ACC112 (cell line): ENCODE results near the gene RILPL1.
"Not testable (repeated sequence)": the region's sequence is repeated elsewhere in the genome, so short reads cannot be mapped to it uniquely, and the experiment has no call there.

Experiments
- H2AFZ ChIP-seq: fragments of 200-600 bp; sonication (generic); one replicate; pipeline ENCODE4 v1.6.0; 2017; ENCODE audit warnings: antibody characterized with exemption, low read length; ENCODE audit not compliant: unreplicated experiment
- H3K27ac ChIP-seq: fragments of 200-600 bp; sonication (generic); 2 replicates; pipeline ENCODE4 v1.5.1; 2014; ENCODE audit warnings: low read depth, mild to moderate bottlenecking, antibody characterized with exemption, low read length, moderate library complexity
- H3K27me3 ChIP-seq: fragments of 200-600 bp; sonication (generic); 2 replicates; pipeline ENCODE4 v1.6.1; 2014; ENCODE audit warnings: mild to moderate bottlenecking, antibody characterized with exemption, low read length, moderate library complexity, mixed read lengths; ENCODE audit not compliant: insufficient read depth
- H3K36me3 ChIP-seq: fragments of 200-600 bp; sonication (generic); 2 replicates; pipeline ENCODE4 v1.6.1; 2016; ENCODE audit warnings: mild to moderate bottlenecking, antibody characterized with exemption, low read length, moderate library complexity, mixed read lengths; ENCODE audit not compliant: insufficient read depth
- H3K4me1 ChIP-seq: fragments of 200-600 bp; sonication (generic); one replicate; pipeline ENCODE4 v1.6.1; 2016; ENCODE audit warnings: low read length, mixed read lengths; ENCODE audit not compliant: insufficient read depth, unreplicated experiment, control insufficient read depth
- H3K4me3 ChIP-seq: fragments of 200-600 bp; sonication (generic); 2 replicates; pipeline ENCODE4 v1.5.1; 2014; ENCODE audit warnings: mild to moderate bottlenecking, low read depth, low read length
- H3K79me2 ChIP-seq: fragments of 200-600 bp; sonication (generic); one replicate; pipeline ENCODE4 v1.6.0; 2016; ENCODE audit warnings: low read length; ENCODE audit not compliant: control insufficient read depth, unreplicated experiment, insufficient read depth

Gene RILPL1

DNA sequence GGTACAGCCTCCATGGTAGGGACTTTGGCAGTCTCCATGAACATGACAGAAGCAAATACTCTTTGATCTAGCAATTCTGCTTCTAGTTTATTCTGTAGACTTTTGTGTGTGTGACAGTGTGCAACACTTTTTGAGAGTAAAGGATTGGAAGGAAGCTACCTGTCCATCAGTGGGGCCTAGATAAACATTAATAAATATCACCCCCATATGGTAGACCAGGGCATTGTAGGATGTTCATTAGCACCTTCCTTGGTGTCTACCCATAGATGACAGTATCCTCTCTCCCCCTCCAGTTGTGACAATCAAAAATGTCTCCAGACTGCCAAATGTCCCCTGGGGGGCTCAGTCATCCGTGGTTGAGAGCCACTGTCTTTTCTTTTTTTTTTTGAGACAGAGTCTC is 64.7 kb downstream of the RILPL1 start:
- H3K27me3 ChIP-seq, result no peaks in the 10 kb centered on the region
- H3K36me3 ChIP-seq, result peaks cover 9% of the 10 kb centered on the region; the same call in 1 of the 2 replicates
- H2AFZ ChIP-seq, result no peak overlapping the region
- no peak overlapping the region for H3K4me3 ChIP-seq
- H3K79me2 ChIP-seq, result no peaks in the 10 kb centered on the region
- H3K27ac ChIP-seq, result no peak overlapping the region
- H3K4me1 ChIP-seq, result peaks cover 16% of the 10 kb centered on the region

- H3K27ac ChIP-seq, result no peak overlapping the region
Measured at GRCh38 chr12:123465084-123465483, 68.4 kb downstream of the RILPL1 start.

DNA sequence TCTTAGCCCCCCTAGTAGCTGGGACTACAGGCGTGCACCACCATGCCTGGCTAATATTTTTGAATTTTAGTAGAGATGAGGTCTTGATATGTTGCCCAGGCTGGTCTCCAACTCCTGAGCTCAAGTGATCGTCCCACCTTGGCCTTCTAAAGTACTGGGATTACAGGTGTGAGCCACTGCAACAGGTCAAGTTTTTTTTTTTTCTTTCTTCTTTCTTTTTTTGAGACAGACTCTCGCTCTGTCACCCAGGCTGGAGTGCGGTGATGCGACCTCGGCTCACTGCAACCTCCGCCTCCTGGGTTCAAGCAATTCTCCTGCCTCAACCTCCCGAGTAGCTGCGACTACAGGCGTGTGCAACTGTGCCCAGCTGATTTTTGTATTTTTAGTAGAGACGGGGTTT is 70.3 kb downstream of the RILPL1 start:
- H3K4me3 ChIP-seq, H2AFZ ChIP-seq, H3K4me1 ChIP-seq, H3K36me3 ChIP-seq, H3K27ac ChIP-seq, H3K27me3 ChIP-seq: not testable (repeated sequence)
- H3K79me2 ChIP-seq, result peaks cover 29% of the 10 kb centered on the region

More at GRCh38 chr12:123465084-123465483, 68.4 kb downstream of the RILPL1 start:
- H3K27me3 ChIP-seq, result no peaks in the 10 kb centered on the region
- no peaks in the 10 kb centered on the region for H3K4me1 ChIP-seq
- H3K4me3 ChIP-seq, result no peak overlapping the region
- no peaks in the 10 kb centered on the region for H3K36me3 ChIP-seq
- peaks cover 19% of the 10 kb centered on the region for H3K79me2 ChIP-seq
- H2AFZ ChIP-seq, result no peak overlapping the region

DNA sequence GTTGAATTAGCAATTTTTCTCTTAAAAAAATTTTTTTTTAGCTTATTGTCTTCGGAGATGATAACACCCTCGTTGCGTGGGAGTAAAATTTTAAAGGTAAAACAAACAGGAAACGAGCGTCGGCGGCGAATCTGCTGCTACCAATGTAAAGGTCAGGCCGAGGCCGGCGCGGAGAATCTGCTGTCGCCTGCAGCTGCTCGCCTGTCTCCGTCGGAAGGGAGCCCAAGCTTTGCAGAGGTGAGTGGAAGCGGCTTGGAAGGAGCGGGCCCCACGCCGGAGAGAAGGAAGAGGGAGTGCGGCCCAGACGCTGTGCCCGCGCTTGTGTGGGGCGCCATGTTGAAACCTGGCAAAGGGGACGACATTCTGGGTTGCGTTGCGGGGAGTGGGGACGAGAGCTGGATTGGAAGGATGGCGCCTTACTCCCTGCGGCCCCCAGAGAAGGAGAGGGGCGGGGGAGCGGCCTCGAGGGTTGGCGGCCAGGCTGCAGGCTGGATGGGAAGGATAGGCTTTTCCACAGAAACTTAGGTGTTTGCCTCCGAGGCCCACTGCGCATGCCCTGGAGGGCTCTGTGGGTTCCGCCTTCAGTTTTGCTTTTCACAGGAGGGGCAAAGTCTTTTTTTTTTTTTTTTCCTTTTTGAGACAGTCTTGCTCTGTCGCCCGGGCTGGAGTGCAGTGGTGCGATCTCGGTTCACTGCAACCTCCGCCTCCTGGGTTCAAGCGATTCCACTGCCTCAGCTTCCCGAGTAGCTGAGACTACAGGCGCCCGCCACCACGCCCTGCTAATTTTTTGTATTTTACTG is 75.3 kb downstream of the RILPL1 start, which contains the start of gene SNRNP35:
TSS of gene SNRNP35 (plus strand) at position 160 of the 800 bp plus-strand sequence. CDS start 7,402 bp downstream, outside the sequence.
- Histone ChIP-seq H3K4me1 (peaks cover 3% of the 10 kb centered on the region), H2AFZ (peak within 1 kb of the TSS; percentile 99), H3K4me3 (peak within 1 kb of the TSS; percentile 98), H3K27me3 (no peaks in the 10 kb centered on the region), H3K36me3 (no peaks in the 10 kb centered on the region), H3K79me2 (peaks cover 27% of the 10 kb centered on the region), H3K27ac (peak within 1 kb of the TSS; percentile 99)

GRCh38 chr12:123453165-123453564 is 80.4 kb downstream of the RILPL1 start:
- Histone ChIP-seq H3K4me3 (no peak overlapping the region), H2AFZ (no peak overlapping the region), H3K27me3 (no peaks in the 10 kb centered on the region), H3K36me3 (no peaks in the 10 kb centered on the region), H3K27ac (no peak overlapping the region), H3K4me1 (no peaks in the 10 kb centered on the region), H3K79me2 (no peaks in the 10 kb centered on the region)

GRCh38 chr12:123452276-123452550 is 81.3 kb downstream of the RILPL1 start:
- not testable (repeated sequence) for H3K36me3 ChIP-seq, H3K4me1 ChIP-seq, H3K4me3 ChIP-seq, H2AFZ ChIP-seq, H3K79me2 ChIP-seq, H3K27ac ChIP-seq, H3K27me3 ChIP-seq

DNA sequence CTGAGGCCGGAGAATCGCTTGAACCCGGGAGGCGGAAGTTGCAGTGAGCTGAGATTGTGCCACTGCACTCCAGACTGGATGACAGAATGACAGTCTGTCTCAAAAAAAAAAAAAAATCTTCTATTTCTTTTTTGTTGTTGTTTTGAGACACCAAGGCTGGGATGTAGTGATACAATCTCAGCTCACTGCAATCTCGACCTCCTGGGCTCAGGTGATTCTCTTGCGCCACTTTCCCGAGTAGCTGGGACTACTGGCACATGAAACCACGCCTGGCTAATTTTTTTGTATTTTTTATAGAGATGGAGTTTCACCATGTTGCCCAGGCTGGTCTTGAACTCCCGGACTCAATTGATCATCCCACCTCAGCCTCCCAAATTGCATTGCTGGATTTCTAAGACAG is 82.9 kb downstream of the RILPL1 start:
- Histone ChIP-seq H2AFZ (no peak overlapping the region), H3K4me1 (peaks cover 9% of the 10 kb centered on the region), H3K27me3 (no peaks in the 10 kb centered on the region), H3K36me3 (no peaks in the 10 kb centered on the region), H3K27ac (no peak overlapping the region), H3K4me3 (no peak overlapping the region), H3K79me2 (no peaks in the 10 kb centered on the region)

DNA sequence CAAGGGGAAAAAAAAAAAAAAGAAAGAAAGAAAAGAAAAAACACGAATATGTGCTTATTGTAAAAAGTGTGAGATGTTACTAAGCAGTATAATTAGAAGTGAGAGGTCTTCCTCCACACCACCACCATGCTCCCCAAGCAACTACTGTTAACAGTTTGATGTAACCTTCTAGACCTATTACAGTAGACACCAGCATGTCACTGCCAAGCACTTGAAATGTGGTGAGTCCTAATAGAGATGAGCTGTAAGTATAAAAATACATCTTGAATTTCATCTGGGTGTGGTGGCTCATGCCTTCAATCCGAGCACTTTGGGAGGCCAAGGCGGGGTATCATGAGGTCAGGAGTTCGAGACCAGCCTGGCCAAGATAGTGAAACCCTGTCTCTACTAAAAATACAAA is 83.7 kb downstream of the RILPL1 start:
- H3K4me1 ChIP-seq, result peaks cover 15% of the 10 kb centered on the region
- no peak overlapping the region for H2AFZ ChIP-seq
- no peaks in the 10 kb centered on the region for H3K27me3 ChIP-seq
- H3K79me2 ChIP-seq, result no peaks in the 10 kb centered on the region
- no peak overlapping the region for H3K27ac ChIP-seq
- H3K36me3 ChIP-seq, result no peaks in the 10 kb centered on the region
- H3K4me3 ChIP-seq, result no peak overlapping the region

DNA sequence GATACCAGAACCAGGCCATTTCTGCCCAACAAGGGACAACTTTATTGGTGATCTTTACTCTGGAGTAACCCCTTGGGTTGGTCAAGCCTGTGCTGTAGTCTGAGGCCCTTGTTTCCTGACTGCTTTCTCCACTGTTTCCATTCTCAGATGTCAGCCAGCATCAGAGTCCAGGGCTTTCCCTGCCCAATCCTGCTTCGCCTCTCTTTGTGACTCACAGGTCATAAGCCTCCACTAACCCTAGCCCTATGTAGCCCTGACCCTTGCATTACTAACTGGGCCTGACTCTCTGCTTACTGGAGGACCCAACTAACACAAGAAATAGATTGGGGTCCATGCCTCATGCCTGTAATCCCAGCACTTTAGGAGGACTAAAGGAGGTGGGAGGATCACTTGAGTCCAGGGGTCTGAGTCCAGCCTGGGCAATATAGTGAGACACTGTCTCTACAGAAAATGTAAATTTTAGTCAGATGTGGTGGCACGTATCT is 84.2 kb downstream of the RILPL1 start:
- Histone ChIP-seq H3K79me2 (no peaks in the 10 kb centered on the region), H3K36me3 (no peaks in the 10 kb centered on the region), H2AFZ (no peak overlapping the region), H3K4me1 (peaks cover 20% of the 10 kb centered on the region), H3K4me3 (no peak overlapping the region), H3K27me3 (no peaks in the 10 kb centered on the region), H3K27ac (no peak overlapping the region)

DNA sequence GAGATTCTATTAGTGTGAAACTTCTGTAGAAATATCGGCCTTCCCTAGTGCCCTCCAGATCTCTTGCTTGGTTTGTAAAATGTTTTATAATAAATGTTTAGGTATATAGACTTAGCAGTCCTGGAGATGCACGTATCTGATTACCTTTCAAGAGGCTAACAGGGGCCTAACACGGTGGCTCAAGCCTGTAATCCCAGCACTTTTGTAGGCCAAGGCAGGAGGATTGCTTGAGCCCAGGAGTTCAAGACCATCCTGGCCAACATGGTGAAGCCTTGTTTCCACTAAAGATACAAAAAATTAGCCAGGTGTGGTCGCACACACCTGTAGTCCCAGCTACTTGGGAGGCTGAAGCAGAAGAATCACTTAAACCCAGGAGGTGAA is 87.2 kb downstream of the RILPL1 start:
- no peaks in the 10 kb centered on the region for H3K79me2 ChIP-seq
- no peak overlapping the region for H3K4me3 ChIP-seq
- H3K4me1 ChIP-seq, result peaks cover 20% of the 10 kb centered on the region
- H3K36me3 ChIP-seq, result no peaks in the 10 kb centered on the region
- peak overlapping the region; percentile 88 for H2AFZ ChIP-seq
- H3K27me3 ChIP-seq, result no peaks in the 10 kb centered on the region
- H3K27ac ChIP-seq, result peak overlapping the region; percentile 91
